ENCODE results near the gene BAHCC1. TPM values are rescaled to one million over a fixed set of nuclear protein-coding genes. Genes with fewer than 3 reads are reported as not detected.

Gene BAHCC1
- polyA plus RNA-seq, 2 donors, result 3.0 to 9.1 TPM

- Histone ChIP-seq H3K9me3 (ENCODE audit: control insufficient read depth in 2 of 2, insufficient read depth in 1 of 2, low read depth in 1 of 2, low read length in 1 of 2) (no peaks in the 10 kb centered on the region), H3K4me3 (ENCODE audit: low read depth in 1 of 2, low read length in 2 of 2) (no peak overlapping the region), H3K27ac (ENCODE audit: low read depth in 2 of 2, low read length in 1 of 2) (no peak overlapping the region), H3K4me1 (ENCODE audit: control insufficient read depth in 2 of 2, insufficient read depth in 2 of 2, low read length in 1 of 2) (no peaks in the 10 kb centered on the region), H3K36me3 (ENCODE audit: control insufficient read depth in 2 of 2, insufficient read depth in 2 of 2, low read length in 1 of 2) (no peaks in the 10 kb centered on the region), H3K27me3 (ENCODE audit: control insufficient read depth in 1 of 2, insufficient read depth in 2 of 2, low read length in 2 of 2) (no peaks in the 10 kb centered on the region)
- 37 to 42% methylated on average over 8 of the region's 8 CpGs for WGBS, 2 donors
Observed at GRCh38 chr17:81494626-81495377, 99.5 kb downstream of the BAHCC1 start.

DNA sequence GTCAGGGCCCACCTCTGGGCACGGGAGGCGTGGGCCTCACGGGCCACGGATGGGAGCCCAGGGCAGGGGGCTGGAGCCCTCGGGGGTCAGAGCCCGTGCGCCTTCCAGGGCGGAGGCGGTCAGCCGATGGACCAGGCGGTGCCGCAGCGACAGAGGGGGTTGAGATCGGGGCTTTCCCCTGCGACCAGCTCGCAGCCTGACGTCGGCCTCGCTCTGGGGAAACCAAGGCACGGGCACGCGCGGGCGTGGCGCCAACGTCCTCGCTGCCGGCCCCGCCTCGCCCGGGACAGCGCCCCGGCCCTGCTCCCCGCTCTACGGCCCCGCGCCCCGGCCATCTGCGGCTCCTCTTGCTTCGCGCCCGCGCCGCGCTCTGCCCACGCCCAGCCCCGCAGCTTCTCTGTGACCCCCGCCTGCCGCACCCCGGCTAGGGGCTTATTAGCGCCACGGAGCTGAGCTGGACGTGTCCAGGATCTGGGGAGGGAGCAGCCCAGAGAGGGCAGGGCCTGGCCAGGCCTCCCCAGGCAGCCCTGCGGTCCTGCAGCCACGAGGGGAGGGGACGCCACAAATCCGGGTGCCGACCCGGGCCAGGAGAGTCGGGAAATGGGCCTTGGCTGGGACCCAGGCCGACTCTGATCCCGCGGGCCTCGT, 103.8 kb downstream of the BAHCC1 start:
- Histone ChIP-seq H3K27ac (ENCODE audit: low read depth in 2 of 2, low read length in 1 of 2) (no peak overlapping the region), H3K27me3 (ENCODE audit: control insufficient read depth in 1 of 2, insufficient read depth in 2 of 2, low read length in 2 of 2) (no peaks in the 10 kb centered on the region), H3K36me3 (ENCODE audit: control insufficient read depth in 2 of 2, insufficient read depth in 2 of 2, low read length in 1 of 2) (no peaks in the 10 kb centered on the region), H3K9me3 (ENCODE audit: control insufficient read depth in 2 of 2, insufficient read depth in 1 of 2, low read depth in 1 of 2, low read length in 1 of 2) (no peaks in the 10 kb centered on the region), H3K4me3 (ENCODE audit: low read depth in 1 of 2, low read length in 2 of 2) (no peak overlapping the region), H3K4me1 (ENCODE audit: control insufficient read depth in 2 of 2, insufficient read depth in 2 of 2, low read length in 1 of 2) (no peaks in the 10 kb centered on the region)
- 56 to 67% methylated on average over 52 to 64 of the region's 64 CpGs for WGBS, 2 donors

- WGBS, 2 donors, result 66 to 73% methylated on average over 12 of the region's 12 CpGs
- H3K4me1 ChIP-seq (ENCODE audit: control insufficient read depth in 2 of 2, insufficient read depth in 2 of 2, low read length in 1 of 2), result no peaks in the 10 kb centered on the region
- H3K27ac ChIP-seq (ENCODE audit: low read depth in 2 of 2, low read length in 1 of 2), result no peak overlapping the region
- H3K36me3 ChIP-seq (ENCODE audit: control insufficient read depth in 2 of 2, insufficient read depth in 2 of 2, low read length in 1 of 2), result no peaks in the 10 kb centered on the region
- no peaks in the 10 kb centered on the region for H3K9me3 ChIP-seq (ENCODE audit: control insufficient read depth in 2 of 2, insufficient read depth in 1 of 2, low read depth in 1 of 2, low read length in 1 of 2)
- H3K27me3 ChIP-seq (ENCODE audit: control insufficient read depth in 1 of 2, insufficient read depth in 2 of 2, low read length in 2 of 2), result no peaks in the 10 kb centered on the region
- no peak overlapping the region for H3K4me3 ChIP-seq (ENCODE audit: low read depth in 1 of 2, low read length in 2 of 2)
Observed at GRCh38 chr17:81499601-81499970, 104.3 kb downstream of the BAHCC1 start.

DNA sequence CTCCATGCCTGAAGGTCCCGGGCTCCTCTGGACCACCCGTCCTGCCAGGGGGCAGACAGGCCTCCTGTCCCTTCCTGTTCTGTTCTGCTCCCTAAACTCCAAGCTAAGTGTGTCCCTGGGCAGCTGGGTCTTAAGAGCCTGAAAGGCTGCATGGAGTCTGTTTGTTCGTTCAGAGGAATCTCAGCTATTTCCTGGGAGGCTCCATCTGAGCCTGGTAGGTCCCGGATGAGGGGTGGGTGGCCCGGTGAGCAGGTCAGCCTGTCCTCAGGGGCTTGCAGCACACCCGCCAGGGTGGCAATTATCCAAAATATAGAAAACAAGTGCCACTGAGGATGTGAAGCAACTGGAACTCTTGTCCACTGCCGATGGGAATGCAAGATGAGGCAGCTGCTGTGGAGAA, 104.8 kb downstream of the BAHCC1 start:
- WGBS, 2 donors, result 57% methylated on average over 7 of the region's 7 CpGs
- Histone ChIP-seq H3K27ac (ENCODE audit: low read depth in 2 of 2, low read length in 1 of 2) (no peak overlapping the region), H3K27me3 (ENCODE audit: control insufficient read depth in 1 of 2, insufficient read depth in 2 of 2, low read length in 2 of 2) (no peaks in the 10 kb centered on the region), H3K4me1 (ENCODE audit: control insufficient read depth in 2 of 2, insufficient read depth in 2 of 2, low read length in 1 of 2) (no peaks in the 10 kb centered on the region), H3K4me3 (ENCODE audit: low read depth in 1 of 2, low read length in 2 of 2) (no peak overlapping the region), H3K36me3 (ENCODE audit: control insufficient read depth in 2 of 2, insufficient read depth in 2 of 2, low read length in 1 of 2) (no peaks in the 10 kb centered on the region), H3K9me3 (ENCODE audit: control insufficient read depth in 2 of 2, insufficient read depth in 1 of 2, low read depth in 1 of 2, low read length in 1 of 2) (no peaks in the 10 kb centered on the region)

- Histone ChIP-seq H3K27ac (ENCODE audit: low read depth in 2 of 2, low read length in 1 of 2) (no peak overlapping the region), H3K9me3 (ENCODE audit: control insufficient read depth in 2 of 2, insufficient read depth in 1 of 2, low read depth in 1 of 2, low read length in 1 of 2) (no peaks in the 10 kb centered on the region), H3K4me1 (ENCODE audit: control insufficient read depth in 2 of 2, insufficient read depth in 2 of 2, low read length in 1 of 2) (no peaks in the 10 kb centered on the region), H3K36me3 (ENCODE audit: control insufficient read depth in 2 of 2, insufficient read depth in 2 of 2, low read length in 1 of 2) (no peaks in the 10 kb centered on the region), H3K4me3 (ENCODE audit: low read depth in 1 of 2, low read length in 2 of 2) (no peak overlapping the region), H3K27me3 (ENCODE audit: control insufficient read depth in 1 of 2, insufficient read depth in 2 of 2, low read length in 2 of 2) (no peaks in the 10 kb centered on the region)
- WGBS, 2 donors, result 63 to 67% methylated on average over 12 of the region's 12 CpGs
Observed at GRCh38 chr17:81502471-81503017, 107.3 kb downstream of the BAHCC1 start.

- H3K27ac ChIP-seq (ENCODE audit: low read depth in 2 of 2, low read length in 1 of 2), result no peak overlapping the region
- H3K4me3 ChIP-seq (ENCODE audit: low read depth in 1 of 2, low read length in 2 of 2), result no peak overlapping the region
- no peaks in the 10 kb centered on the region for H3K27me3 ChIP-seq (ENCODE audit: control insufficient read depth in 1 of 2, insufficient read depth in 2 of 2, low read length in 2 of 2)
- no peaks in the 10 kb centered on the region for H3K4me1 ChIP-seq (ENCODE audit: control insufficient read depth in 2 of 2, insufficient read depth in 2 of 2, low read length in 1 of 2)
- no peaks in the 10 kb centered on the region for H3K36me3 ChIP-seq (ENCODE audit: control insufficient read depth in 2 of 2, insufficient read depth in 2 of 2, low read length in 1 of 2)
- H3K9me3 ChIP-seq (ENCODE audit: control insufficient read depth in 2 of 2, insufficient read depth in 1 of 2, low read depth in 1 of 2, low read length in 1 of 2), result no peaks in the 10 kb centered on the region
Observed at GRCh38 chr17:81503619-81504018, 108.4 kb downstream of the BAHCC1 start.

- Histone ChIP-seq H3K36me3 (ENCODE audit: control insufficient read depth in 2 of 2, insufficient read depth in 2 of 2, low read length in 1 of 2) (peaks cover 9 to 29% of the 10 kb centered on the region in 2 donors), H3K27me3 (ENCODE audit: control insufficient read depth in 1 of 2, insufficient read depth in 2 of 2, low read length in 2 of 2) (no peaks in the 10 kb centered on the region), H3K4me3 (ENCODE audit: low read depth in 1 of 2, low read length in 2 of 2) (peak overlapping the region; percentile 77 to 80), H3K27ac (ENCODE audit: low read depth in 2 of 2, low read length in 1 of 2) (peak overlapping the region; percentile 36 to 82), H3K4me1 (ENCODE audit: control insufficient read depth in 2 of 2, insufficient read depth in 2 of 2, low read length in 1 of 2) (no peaks in the 10 kb centered on the region), H3K9me3 (ENCODE audit: control insufficient read depth in 2 of 2, insufficient read depth in 1 of 2, low read depth in 1 of 2, low read length in 1 of 2) (no peaks in the 10 kb centered on the region)
- 56 to 60% methylated on average over 10 of the region's 10 CpGs for WGBS, 2 donors
Observed at GRCh38 chr17:81508639-81509206, 113.5 kb downstream of the BAHCC1 start.

DNA sequence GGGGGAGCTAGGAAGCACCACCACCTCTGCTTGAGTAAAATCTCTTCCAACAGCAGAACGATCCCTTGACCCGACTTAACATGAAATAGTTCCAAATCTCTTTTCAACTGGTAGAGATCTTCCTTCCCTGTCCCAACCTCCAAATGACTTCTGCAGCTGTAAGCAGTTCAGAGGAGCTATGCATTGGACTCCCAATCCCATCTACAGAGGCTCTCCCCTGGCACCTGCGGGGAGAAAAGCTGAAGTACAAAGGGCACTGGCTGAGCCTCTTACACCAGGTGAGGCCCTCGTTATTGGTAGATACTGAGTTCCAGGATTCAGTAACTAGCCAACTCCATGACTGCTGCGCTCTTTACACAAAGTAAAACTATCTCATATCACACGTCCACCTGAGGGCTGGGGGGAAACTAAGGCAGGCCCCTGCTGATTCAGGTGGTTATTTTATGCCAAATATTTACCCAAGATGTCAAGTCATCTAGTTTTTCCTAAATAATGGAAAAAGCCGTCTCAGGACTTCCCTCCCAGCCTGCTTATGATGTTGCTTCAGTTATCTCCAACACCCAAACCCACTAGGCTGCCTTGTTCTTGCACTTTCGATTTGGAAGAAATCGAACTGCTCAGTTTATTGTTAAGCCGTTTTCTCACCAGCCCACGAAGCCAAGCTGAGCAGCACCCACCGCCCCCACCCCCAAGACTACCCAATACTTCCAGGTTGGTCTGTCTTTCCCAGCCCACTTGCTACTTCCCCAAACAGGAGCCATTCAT, 114.1 kb downstream of the BAHCC1 start:
- Histone ChIP-seq H3K27me3 (ENCODE audit: control insufficient read depth in 1 of 2, insufficient read depth in 2 of 2, low read length in 2 of 2) (no peaks in the 10 kb centered on the region), H3K4me1 (ENCODE audit: control insufficient read depth in 2 of 2, insufficient read depth in 2 of 2, low read length in 1 of 2) (no peaks in the 10 kb centered on the region), H3K9me3 (ENCODE audit: control insufficient read depth in 2 of 2, insufficient read depth in 1 of 2, low read depth in 1 of 2, low read length in 1 of 2) (no peaks in the 10 kb centered on the region), H3K36me3 (ENCODE audit: control insufficient read depth in 2 of 2, insufficient read depth in 2 of 2, low read length in 1 of 2) (peaks cover 9 to 29% of the 10 kb centered on the region in 2 donors), H3K27ac (ENCODE audit: low read depth in 2 of 2, low read length in 1 of 2) (peak overlapping the region; percentile 36 to 82), H3K4me3 (ENCODE audit: low read depth in 1 of 2, low read length in 2 of 2) (peak overlapping the region; percentile 77 to 80)
- 16 to 22% methylated on average over 12 of the region's 12 CpGs for WGBS, 2 donors

GRCh38 chr17:81509972-81510784, 114.9 kb downstream of the BAHCC1 start:
- H3K27ac ChIP-seq (ENCODE audit: low read depth in 2 of 2, low read length in 1 of 2), result peak overlapping the region; percentile 97 to 100
- 3 to 5% methylated on average over 22 of the region's 22 CpGs for WGBS, 2 donors

More at GRCh38 chr17:81509972-81510784, 114.9 kb downstream of the BAHCC1 start:
- H3K4me1 ChIP-seq (ENCODE audit: control insufficient read depth in 2 of 2, insufficient read depth in 2 of 2, low read length in 1 of 2), result no peaks in the 10 kb centered on the region
- no peaks in the 10 kb centered on the region for H3K9me3 ChIP-seq (ENCODE audit: control insufficient read depth in 2 of 2, insufficient read depth in 1 of 2, low read depth in 1 of 2, low read length in 1 of 2)
- H3K36me3 ChIP-seq (ENCODE audit: control insufficient read depth in 2 of 2, insufficient read depth in 2 of 2, low read length in 1 of 2), result peaks cover 9 to 29% of the 10 kb centered on the region in 2 donors
- no peaks in the 10 kb centered on the region for H3K27me3 ChIP-seq (ENCODE audit: control insufficient read depth in 1 of 2, insufficient read depth in 2 of 2, low read length in 2 of 2)
- H3K4me3 ChIP-seq (ENCODE audit: low read depth in 1 of 2, low read length in 2 of 2), result peak overlapping the region; percentile 77 to 80
